ENCODE measurements around the gene RCBTB1.

Gene RCBTB1

GRCh38 chr13:49559006-49559405 lies 26.4 kb downstream of the RCBTB1 start:
- no peak for DNase-seq (ENCODE audit: low read depth in 2 of 2)

GRCh38 chr13:49554387-49554786 lies 31.0 kb downstream of the RCBTB1 start:
- DNase-seq (ENCODE audit: low read depth in 2 of 2) = no peak

- no peak for DNase-seq (ENCODE audit: low read depth in 2 of 2)
Measured at GRCh38 chr13:49553888-49554287, 31.5 kb downstream of the RCBTB1 start.

- no peak for DNase-seq (ENCODE audit: low read depth in 2 of 2)
Measured at GRCh38 chr13:49550942-49551644, 34.3 kb downstream of the RCBTB1 start.

- no peak for DNase-seq (ENCODE audit: low read depth in 2 of 2)
Measured at GRCh38 chr13:49549289-49549688, 36.1 kb downstream of the RCBTB1 start.

DNA sequence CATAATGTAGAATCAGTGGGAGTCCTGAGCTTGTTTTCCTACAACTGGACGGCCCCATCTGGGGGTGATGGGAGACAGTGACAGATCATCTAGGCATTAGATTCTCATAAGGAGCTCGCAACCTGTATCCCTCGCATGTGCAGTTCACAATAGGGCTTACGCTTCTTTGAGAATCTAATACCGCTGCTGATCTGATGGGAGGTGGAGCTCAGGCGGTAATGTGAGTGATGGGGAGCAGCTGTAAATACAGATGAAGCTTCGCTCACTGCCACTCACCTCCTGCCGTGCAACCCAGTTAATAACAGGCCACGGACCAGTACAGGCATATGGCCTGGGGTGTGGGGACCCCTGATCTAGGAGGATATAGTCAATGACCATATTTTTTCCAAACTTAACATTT lies 38.8 kb downstream of the RCBTB1 start:
- no peak for DNase-seq (ENCODE audit: low read depth in 2 of 2)

DNA sequence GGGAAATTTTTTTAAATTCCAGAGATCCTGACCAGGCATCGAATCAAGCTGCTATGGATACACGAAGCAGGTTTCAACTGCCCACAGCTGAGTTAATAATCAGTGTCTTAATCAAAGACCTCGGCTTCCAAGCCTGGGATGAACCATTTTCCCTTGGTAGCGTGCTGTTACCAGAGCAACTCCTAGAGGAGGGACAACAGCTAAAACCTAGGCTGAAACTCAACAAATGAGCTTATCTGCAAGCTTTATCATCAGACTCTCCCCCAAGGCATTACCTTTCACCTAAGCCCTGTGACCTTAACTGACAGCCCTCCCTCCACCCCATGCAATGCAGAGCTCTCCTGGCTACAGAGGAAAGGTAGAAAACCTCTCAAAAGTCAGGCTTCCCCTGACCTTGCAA lies 39.7 kb downstream of the RCBTB1 start:
- DNase-seq (ENCODE audit: low read depth in 2 of 2) = no peak

GRCh38 chr13:49543656-49544055 lies 41.7 kb downstream of the RCBTB1 start:
- no peak for DNase-seq (ENCODE audit: low read depth in 2 of 2)

DNA sequence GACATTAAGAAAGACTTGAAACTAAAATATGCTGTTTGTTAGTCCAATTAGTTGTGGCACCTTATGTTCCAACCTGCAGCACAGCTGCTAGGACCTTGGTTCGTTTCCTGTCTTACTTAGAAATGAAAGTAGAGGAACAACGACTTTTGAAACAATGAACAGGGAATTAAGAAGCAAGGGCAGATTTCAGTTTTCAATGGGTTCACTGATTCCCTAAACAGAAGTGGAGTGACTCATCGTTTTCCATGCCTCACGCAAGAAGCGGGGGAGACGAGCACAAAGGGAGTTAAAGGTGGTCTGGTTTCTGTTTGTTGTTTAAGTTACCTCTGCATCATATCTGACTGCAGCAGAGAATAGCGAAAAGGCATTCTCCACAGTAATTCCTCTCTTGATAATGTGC lies 44.8 kb downstream of the RCBTB1 start:
- no peak for DNase-seq (ENCODE audit: low read depth in 2 of 2)

DNA sequence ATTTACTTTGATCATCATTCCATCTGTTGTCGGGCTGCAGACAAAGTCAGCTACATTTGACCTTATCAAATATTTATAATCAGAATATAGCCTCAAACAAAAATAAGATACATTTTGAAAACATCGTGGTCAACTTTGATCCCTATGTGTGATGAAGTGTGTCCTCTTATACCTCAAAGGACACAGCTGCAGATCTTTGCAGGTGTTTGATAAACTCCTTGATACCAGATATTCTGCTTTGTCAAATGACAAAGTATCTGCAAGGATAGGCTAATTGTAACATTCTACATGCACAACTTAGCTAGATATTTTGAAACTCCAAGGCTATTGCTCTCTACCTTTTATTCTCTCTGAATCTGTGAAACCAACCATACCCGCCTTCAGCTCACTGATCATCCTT lies 45.6 kb downstream of the RCBTB1 start:
- DNase-seq (ENCODE audit: low read depth in 2 of 2) = no peak

GRCh38 chr13:49539313-49539712 lies 46.0 kb downstream of the RCBTB1 start:
- DNase-seq (ENCODE audit: low read depth in 2 of 2) = no peak

DNA sequence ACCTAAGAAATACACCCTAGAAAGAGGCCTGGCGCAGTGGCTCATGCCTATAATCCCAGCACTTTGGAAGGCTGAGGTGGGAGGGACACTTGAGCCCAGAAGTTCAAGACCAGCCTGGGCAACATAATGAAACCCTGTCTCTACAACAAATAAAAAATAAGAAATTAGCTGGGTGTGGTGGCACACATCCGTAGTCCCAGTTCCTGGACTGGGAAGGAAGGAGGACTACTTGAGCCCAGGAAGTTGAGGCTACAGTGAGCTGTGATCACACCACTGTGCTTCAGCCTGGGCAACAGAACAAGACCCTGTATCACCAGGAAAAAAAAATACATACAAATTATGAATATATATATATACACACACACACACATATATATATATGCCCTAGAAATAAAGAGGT lies 47.0 kb downstream of the RCBTB1 start:
- DNase-seq (ENCODE audit: low read depth in 2 of 2) = no peak

GRCh38 chr13:49536144-49536873 lies 49.0 kb downstream of the RCBTB1 start:
- DNase-seq (ENCODE audit: low read depth in 2 of 2) = no peak

- no peak for DNase-seq (ENCODE audit: low read depth in 2 of 2)
Measured at GRCh38 chr13:49533591-49534269, 51.6 kb downstream of the RCBTB1 start.

GRCh38 chr13:49533011-49533410 lies 52.3 kb downstream of the RCBTB1 start:
- DNase-seq (ENCODE audit: low read depth in 2 of 2) = no peak

DNA sequence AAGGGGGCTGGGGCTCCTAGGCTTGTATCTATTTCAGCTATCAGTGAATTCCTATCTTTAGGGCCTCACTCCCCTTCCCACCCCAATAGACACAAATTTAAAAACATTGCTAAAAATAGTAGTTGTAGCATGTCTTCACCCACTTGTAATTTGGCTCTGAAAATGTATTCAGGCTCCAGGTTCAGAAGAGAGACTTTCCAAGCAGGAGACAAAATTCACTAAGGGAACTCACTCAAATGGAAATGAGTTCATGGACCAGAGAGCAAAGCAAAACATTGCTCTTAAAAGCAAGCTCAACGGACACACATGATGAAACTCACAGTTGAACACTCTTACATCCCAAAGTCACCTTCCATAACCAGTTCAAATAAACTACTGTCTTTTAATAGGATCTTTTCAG lies 52.8 kb downstream of the RCBTB1 start:
- no peak for DNase-seq (ENCODE audit: low read depth in 2 of 2)

DNA sequence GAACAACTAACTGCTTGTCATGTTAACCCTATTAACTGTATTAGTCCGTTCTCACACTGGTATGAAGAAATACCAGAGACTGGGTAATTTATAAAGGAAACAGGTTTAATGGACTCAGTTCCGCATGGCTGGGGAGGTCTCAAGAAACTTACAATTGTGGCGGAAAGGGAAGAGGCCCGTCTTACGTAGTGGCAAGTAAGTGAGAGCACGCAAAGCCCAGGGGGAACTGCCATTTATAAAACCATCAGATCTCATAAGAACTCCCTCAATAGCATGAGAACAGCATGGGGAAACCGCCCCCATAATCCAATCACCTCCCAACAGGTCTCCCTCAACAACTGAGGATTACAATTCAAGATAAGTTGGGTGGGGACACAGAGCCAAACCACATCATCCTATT lies 54.9 kb downstream of the RCBTB1 start:
- DNase-seq (ENCODE audit: low read depth in 2 of 2) = no peak

- no peak for DNase-seq (ENCODE audit: low read depth in 2 of 2)
Measured at GRCh38 chr13:49528161-49528560, 57.2 kb downstream of the RCBTB1 start.

- DNase-seq (ENCODE audit: low read depth in 2 of 2) = no peak
Measured at GRCh38 chr13:49527123-49527522, 58.2 kb downstream of the RCBTB1 start.

- DNase-seq (ENCODE audit: low read depth in 2 of 2) = no peak
Measured at GRCh38 chr13:49524740-49525501, 60.4 kb downstream of the RCBTB1 start.

GRCh38 chr13:49521224-49521623 lies 64.1 kb downstream of the RCBTB1 start:
- DNase-seq (ENCODE audit: low read depth in 2 of 2) = no peak

- DNase-seq (ENCODE audit: low read depth in 2 of 2) = no peak
Measured at GRCh38 chr13:49517461-49517860, 67.9 kb downstream of the RCBTB1 start.

Data from stimulated activated CD8-positive, alpha-beta memory T cell treated with anti-CD3 and anti-CD28 coated beads, Interleukin-7, amount 100 ng/mL, for 1 hour (primary cell).